Measurements from ENCODE around the gene IFI44L. TPM values are rescaled to one million over a fixed set of nuclear protein-coding genes. Genes with fewer than 3 reads are reported as not detected.

Gene IFI44L
- polyA plus RNA-seq, 1 donor from 2014 or later, result 0.10 TPM

DNA sequence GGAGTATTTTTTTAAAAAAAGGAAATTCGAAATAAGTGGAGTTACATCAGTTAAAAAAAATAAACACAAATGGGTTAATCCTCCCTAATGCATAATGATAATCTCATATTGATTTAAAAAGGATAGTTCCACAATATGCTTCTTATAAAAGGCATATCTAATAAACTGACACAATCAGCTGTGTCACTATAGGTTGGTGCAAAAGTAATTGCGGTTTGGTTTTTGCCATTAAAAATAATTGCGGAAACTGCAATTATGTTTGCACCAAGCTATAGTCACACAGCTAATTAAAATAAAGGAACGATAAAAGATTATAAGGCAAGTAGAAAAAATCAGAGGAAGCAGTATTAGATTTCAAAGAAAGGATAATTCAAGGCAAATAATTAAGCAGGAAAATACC is 21.0 kb upstream of the IFI44L start:
- Histone ChIP-seq H3K4me2 (ENCODE audit: low read length) (no peak overlapping the region), H3F3A (ENCODE audit: insufficient read depth, low read length, poor library complexity, severe bottlenecking) (no peaks in the 10 kb centered on the region), H3K9me3 (ENCODE audit: low read length) (no peaks in the 10 kb centered on the region), H2AFZ (ENCODE audit: low read depth, low read length) (no peak overlapping the region), H3K27ac (ENCODE audit: low read length) (no peak overlapping the region), H3K4me3 (ENCODE audit: low read length) (no peak overlapping the region), H3K9ac (ENCODE audit: low read length) (no peak overlapping the region), H3K36me3 (ENCODE audit: insufficient read depth, low read length) (no peaks in the 10 kb centered on the region), H3K27me3 (ENCODE audit: insufficient read depth, low read depth, low read length) (no peaks in the 10 kb centered on the region), H4K20me1 (ENCODE audit: insufficient read depth) (no peaks in the 10 kb centered on the region), H3K79me2 (replicated peaks; ENCODE audit: insufficient read depth, low read length) (no peaks in the 10 kb centered on the region), H3K9me2 (ENCODE audit: insufficient read depth, low read length) (no peaks in the 10 kb centered on the region)
- TF ChIP-seq POLR2AphosphoS5 (IDR thresholded peaks at IDR 0.05), result no peak
- no peak for TF ChIP-seq EZH2 (IDR thresholded peaks at IDR 0.05; ENCODE audit: borderline replicate concordance, insufficient read depth, low read length, poor library complexity, severe bottlenecking)
- TF ChIP-seq, protein P1, sequence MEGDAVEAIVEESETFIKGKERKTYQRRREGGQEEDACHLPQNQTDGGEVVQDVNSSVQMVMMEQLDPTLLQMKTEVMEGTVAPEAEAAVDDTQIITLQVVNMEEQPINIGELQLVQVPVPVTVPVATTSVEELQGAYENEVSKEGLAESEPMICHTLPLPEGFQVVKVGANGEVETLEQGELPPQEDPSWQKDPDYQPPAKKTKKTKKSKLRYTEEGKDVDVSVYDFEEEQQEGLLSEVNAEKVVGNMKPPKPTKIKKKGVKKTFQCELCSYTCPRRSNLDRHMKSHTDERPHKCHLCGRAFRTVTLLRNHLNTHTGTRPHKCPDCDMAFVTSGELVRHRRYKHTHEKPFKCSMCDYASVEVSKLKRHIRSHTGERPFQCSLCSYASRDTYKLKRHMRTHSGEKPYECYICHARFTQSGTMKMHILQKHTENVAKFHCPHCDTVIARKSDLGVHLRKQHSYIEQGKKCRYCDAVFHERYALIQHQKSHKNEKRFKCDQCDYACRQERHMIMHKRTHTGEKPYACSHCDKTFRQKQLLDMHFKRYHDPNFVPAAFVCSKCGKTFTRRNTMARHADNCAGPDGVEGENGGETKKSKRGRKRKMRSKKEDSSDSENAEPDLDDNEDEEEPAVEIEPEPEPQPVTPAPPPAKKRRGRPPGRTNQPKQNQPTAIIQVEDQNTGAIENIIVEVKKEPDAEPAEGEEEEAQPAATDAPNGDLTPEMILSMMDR (IDR thresholded peaks at IDR 0.05; ENCODE audit: poor library complexity, severe bottlenecking), result no peak
- no peak for TF ChIP-seq EP300 (conservative IDR thresholded peaks at IDR 0.05; ENCODE audit: poor library complexity, severe bottlenecking)
- no peak for TF ChIP-seq RAD21 (conservative IDR thresholded peaks at IDR 0.05)
- TF ChIP-seq, protein P2, sequence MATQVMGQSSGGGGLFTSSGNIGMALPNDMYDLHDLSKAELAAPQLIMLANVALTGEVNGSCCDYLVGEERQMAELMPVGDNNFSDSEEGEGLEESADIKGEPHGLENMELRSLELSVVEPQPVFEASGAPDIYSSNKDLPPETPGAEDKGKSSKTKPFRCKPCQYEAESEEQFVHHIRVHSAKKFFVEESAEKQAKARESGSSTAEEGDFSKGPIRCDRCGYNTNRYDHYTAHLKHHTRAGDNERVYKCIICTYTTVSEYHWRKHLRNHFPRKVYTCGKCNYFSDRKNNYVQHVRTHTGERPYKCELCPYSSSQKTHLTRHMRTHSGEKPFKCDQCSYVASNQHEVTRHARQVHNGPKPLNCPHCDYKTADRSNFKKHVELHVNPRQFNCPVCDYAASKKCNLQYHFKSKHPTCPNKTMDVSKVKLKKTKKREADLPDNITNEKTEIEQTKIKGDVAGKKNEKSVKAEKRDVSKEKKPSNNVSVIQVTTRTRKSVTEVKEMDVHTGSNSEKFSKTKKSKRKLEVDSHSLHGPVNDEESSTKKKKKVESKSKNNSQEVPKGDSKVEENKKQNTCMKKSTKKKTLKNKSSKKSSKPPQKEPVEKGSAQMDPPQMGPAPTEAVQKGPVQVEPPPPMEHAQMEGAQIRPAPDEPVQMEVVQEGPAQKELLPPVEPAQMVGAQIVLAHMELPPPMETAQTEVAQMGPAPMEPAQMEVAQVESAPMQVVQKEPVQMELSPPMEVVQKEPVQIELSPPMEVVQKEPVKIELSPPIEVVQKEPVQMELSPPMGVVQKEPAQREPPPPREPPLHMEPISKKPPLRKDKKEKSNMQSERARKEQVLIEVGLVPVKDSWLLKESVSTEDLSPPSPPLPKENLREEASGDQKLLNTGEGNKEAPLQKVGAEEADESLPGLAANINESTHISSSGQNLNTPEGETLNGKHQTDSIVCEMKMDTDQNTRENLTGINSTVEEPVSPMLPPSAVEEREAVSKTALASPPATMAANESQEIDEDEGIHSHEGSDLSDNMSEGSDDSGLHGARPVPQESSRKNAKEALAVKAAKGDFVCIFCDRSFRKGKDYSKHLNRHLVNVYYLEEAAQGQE (IDR thresholded peaks at IDR 0.05; ENCODE audit: borderline replicate concordance), result no peak
- no peak for TF ChIP-seq SMC3 (conservative IDR thresholded peaks at IDR 0.05; ENCODE audit: poor library complexity)

GRCh38 chr1:78601068-78601467 is 19.2 kb upstream of the IFI44L start:
- Histone ChIP-seq H3K9ac (ENCODE audit: low read length) (no peak overlapping the region), H3F3A (ENCODE audit: insufficient read depth, low read length, poor library complexity, severe bottlenecking) (no peaks in the 10 kb centered on the region), H3K79me2 (replicated peaks; ENCODE audit: insufficient read depth, low read length) (no peaks in the 10 kb centered on the region), H3K9me3 (ENCODE audit: low read length) (no peaks in the 10 kb centered on the region), H3K4me2 (ENCODE audit: low read length) (no peak overlapping the region), H3K9me2 (ENCODE audit: insufficient read depth, low read length) (no peaks in the 10 kb centered on the region), H3K27me3 (ENCODE audit: insufficient read depth, low read depth, low read length) (no peaks in the 10 kb centered on the region), H4K20me1 (ENCODE audit: insufficient read depth) (no peaks in the 10 kb centered on the region), H3K27ac (ENCODE audit: low read length) (no peak overlapping the region), H2AFZ (ENCODE audit: low read depth, low read length) (no peak overlapping the region), H3K36me3 (ENCODE audit: insufficient read depth, low read length) (no peaks in the 10 kb centered on the region), H3K4me3 (ENCODE audit: low read length) (no peak overlapping the region)
- no peak for TF ChIP-seq SMC3 (conservative IDR thresholded peaks at IDR 0.05; ENCODE audit: poor library complexity)
- no peak for TF ChIP-seq MXI1 (conservative IDR thresholded peaks at IDR 0.05; ENCODE audit: poor library complexity, severe bottlenecking)
- TF ChIP-seq EZH2 (IDR thresholded peaks at IDR 0.05; ENCODE audit: borderline replicate concordance, insufficient read depth, low read length, poor library complexity, severe bottlenecking), result no peak
- TF ChIP-seq TAF1 (IDR thresholded peaks at IDR 0.05; ENCODE audit: low read depth), result no peak
- TF ChIP-seq, protein P2 (IDR thresholded peaks at IDR 0.05; ENCODE audit: borderline replicate concordance), result no peak
- TF ChIP-seq, protein P1 (IDR thresholded peaks at IDR 0.05; ENCODE audit: poor library complexity, severe bottlenecking), result no peak
- TF ChIP-seq POLR2AphosphoS5 (IDR thresholded peaks at IDR 0.05), result no peak
- no peak for TF ChIP-seq RAD21 (conservative IDR thresholded peaks at IDR 0.05)
- no peak for TF ChIP-seq EP300 (conservative IDR thresholded peaks at IDR 0.05; ENCODE audit: poor library complexity, severe bottlenecking)
